Activated gamma-delta T cell treated with Interleukin-2 at 50 U/mL for 16 hours (primary cell): ENCODE data around the gene SNAP91.
"Not testable (repeated sequence)": the region's sequence is repeated elsewhere in the genome, so short reads cannot be mapped to it uniquely, and the experiment has no call there.

Source experiments
- DNase-seq: peaks from one replicate; pipeline ENCODE4 v3.0.0-alpha.2; 2020

Gene SNAP91

DNA sequence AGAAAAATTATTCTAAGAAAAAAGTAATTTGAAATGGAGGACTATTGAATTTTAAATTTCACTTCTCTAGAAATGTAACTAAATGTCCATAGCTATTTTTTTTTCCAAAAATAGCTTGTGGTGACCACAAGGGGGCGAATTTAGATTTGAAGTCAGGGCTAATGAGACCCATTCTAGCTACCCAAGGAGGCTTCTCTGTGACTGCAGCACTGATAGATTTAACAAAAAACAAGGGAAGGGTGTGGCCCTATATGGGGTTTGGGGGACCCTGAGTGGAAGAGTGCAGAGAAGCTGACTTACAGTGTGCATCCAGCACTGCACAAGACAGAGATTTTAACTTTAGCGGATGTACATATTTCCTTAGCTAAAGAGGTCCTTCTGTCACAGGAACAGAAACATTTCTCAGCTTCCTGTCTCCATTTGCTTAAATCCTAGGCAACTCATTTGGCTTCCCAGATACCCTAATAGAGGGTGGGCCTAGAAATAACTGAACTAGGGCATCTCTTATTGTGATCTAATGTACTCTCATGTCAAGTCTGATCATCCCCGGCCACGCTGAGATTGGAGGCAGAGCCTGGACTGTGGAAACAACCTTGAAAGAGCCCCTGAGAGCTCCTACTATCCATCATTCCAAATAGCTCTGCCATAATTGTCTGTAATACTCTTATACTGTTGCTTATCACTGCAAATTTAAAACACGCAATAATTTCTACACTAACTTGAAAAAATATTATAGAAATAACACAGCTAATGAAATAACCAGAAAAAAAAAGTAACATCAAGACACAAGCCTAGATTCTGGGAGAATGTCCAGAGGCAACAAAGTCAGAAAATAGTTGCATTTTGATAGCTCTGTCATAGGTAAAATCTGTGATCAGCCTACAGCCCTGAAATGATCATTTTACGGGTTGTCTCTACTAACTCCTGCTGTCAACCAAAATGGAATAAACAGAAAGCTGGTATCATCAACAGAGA, 93.6 kb downstream of the SNAP91 start:
- no peak for DNase-seq

- no peak for DNase-seq
These were observed 95.5 kb downstream of the SNAP91 start for GRCh38 chr6:83613378-83613777.

- no peak for DNase-seq
These were observed 99.7 kb downstream of the SNAP91 start for GRCh38 chr6:83609248-83609647.

DNA sequence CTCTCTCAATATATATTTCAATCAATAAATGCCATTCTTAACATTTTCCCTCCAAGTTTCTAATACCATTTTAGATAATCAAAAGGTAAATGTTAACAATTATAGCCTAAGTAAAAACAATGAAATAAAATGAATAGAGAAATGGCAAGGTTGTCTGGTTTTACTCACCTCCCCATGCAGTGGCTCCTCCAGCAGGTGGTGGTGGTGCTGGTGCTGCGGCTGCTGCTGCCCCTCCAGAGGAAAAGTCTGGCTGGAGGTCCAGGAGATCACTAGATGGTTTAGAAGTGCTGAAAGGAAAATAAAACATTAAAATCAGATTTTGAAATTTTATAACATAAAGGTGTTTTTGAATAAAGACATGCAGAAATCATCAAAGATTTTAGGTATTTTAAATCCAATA, 103.4 kb downstream of the SNAP91 start:
- no peak for DNase-seq

DNA sequence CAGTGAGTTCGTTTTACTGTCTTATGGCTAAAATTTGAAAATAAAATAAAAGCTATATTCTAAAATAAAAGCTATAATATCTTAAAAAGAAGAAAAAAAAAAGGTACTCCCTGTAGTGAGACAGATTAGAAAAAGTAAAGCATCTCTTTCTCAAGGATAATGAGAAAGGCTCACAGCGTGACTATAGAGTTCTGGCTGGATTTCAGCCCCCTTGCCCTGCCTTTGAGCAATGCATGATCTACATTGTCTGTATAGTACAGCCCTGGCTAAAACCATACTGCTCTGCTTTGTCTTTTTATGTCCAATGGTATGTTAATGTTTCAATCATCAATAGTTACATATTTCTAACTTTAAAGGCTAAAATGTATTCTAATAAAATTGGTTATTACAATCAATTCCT, 105.3 kb downstream of the SNAP91 start:
- no peak for DNase-seq

GRCh38 chr6:83601119-83601518, 107.8 kb downstream of the SNAP91 start:
- no peak for DNase-seq

- DNase-seq: no peak
These were observed 108.4 kb downstream of the SNAP91 start for GRCh38 chr6:83600459-83600858.

DNA sequence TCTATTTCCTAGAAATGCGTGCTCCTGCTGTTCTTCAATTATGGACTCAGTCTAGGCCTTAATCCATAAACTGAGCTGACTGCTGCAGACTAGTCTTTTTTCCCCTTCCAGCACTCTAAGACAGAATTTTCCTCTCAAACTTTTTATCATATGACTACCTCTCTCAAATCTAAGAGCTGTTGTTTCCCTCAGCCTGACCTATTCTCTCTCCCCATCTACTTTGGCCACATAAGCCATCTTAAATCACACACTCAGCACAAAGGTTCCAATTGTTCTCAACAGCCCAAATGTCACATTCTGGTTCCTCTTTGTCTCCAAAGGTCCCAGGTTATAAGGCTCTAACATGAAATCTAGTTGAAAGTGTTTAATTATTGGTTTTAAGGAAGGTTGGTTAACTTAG, 111.4 kb downstream of the SNAP91 start:
- DNase-seq: no peak

- DNase-seq: no peak
These were observed 111.8 kb downstream of the SNAP91 start for GRCh38 chr6:83597051-83597450.

DNA sequence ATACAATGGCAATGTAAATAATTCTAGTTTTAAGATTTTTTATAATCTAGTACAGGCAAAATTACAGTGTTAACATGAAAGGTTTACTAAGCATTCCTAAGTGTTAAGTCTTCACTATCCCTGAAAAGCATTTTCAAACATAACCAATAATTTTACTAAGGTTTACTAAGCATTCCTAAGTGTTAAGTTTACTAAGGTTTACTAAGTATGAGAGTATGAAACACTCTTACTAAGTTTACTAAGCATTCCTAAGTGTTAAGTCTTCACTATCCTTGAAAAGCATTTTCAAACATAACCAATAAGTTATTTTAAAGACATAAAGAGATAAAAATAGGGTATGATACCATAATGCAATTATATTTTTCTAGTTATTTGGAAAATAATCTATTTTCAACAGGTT, 114.0 kb downstream of the SNAP91 start:
- DNase-seq: no peak

DNA sequence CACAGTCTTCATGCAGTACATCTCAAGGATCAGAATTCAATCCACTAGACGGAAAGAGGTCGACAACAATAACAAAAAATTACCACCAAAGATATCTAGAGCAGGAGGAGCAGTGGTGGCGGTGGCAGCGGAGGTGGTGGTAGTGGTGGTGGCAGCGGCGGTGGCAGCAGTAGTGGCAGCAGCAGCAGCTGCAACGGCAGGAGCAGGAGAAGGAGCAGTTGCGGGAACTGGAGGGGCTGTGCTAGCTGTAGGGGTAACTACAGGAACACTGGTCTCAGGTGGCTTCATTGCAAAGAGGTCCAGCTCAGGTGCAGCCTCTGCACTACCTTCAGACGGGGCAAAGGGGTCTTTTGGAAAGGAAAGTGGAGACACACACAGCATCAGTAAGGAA, 115.5 kb downstream of the SNAP91 start:
- no peak for DNase-seq

DNA sequence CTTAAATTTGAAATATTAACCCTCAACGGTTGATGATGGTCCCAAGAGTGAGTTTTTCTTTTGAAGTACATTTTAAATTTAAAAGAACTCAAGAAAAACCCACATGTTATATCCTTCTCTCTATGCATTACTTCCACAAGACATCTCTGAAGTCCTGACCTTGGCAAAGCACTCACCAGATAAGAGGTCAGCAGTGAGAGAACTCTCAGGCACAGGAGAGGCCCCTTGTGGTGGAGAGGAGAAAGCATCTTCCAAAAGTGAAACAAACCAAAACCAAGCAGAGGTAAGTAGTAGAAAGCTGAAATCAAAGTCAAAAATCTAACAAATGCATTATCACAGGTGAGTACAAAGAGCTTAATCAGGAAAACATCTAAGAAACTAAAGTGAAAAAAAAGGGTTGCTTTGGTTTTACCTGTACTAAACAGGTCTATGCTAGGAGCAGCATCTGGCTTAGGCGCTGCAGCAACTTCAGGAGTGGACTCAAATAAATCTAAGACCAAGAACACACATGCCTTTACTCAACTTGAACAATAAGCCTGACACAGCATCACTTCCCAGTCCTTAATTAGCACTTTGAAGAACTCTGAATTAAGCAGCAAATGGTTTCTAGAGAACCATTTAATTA, 116.0 kb downstream of the SNAP91 start:
- DNase-seq: no peak

DNA sequence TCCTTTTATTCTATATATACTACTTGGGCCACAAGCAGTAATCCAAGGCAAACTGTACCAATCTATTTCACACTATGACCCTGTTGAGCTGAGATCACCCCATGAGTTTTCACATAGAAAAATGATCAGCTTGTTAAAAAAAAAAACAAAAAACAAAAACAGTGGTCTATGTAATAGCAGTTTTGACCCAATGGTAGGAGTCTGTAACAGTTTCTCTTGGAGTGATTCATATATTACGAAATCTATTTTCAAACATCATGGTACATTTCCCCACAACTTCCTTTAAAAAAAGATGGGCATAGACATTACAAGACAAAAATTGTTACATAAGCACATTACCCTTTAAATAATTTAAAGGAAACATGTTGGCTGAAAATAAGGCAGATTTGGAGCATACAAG, 118.5 kb downstream of the SNAP91 start:
- no peak for DNase-seq

GRCh38 chr6:83589076-83589475, 119.8 kb downstream of the SNAP91 start:
- no peak for DNase-seq

DNA sequence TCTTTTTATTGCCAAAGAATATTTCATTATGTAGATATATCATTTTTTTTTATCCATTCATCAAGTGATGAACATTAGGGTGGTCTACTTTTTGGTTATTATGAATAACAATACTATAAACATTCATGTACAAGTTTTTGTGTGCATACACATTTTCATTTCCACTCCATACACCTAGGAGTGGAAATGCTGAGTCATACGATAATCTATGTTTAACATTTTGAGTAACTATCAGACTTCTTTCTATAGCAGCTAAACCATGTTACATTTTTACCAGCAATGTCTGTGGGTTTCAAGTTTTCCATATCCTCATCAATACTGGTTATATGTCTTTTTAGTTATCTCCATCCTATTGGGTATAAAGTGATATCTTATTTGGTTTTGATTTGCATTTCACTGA, 130.8 kb downstream of the SNAP91 start:
- no peak for DNase-seq

- no peak for DNase-seq
These were observed 134.1 kb downstream of the SNAP91 start for GRCh38 chr6:83574783-83575182.

DNA sequence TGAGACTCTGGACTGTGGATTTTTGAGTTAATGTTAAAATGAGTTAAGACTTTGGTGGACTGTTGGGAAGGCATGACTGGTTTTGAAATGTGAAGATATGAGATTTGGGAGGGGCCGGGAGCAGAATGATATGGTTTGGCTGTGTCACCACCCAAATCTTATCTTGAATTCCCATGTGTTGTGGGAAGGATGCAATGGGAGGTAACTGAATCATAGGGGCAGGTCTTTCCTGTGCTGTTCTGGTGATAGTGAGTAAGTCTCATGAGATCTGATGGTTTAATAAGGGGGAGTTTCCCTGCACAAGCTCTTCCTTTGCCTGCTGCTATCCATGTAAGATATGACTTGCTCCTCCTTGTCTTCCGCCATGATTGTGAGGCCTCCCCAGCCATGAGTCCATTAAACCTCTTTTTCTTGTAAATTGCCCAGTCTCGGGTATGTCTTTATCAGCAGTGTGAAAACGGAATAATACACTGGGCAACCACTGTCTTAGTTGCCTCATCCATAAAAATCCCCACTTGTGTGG, 137.2 kb downstream of the SNAP91 start:
- DNase-seq: not testable (repeated sequence)

- no peak for DNase-seq
These were observed 149.9 kb downstream of the SNAP91 start for GRCh38 chr6:83558975-83559374.

- no peak for DNase-seq
These were observed 152.0 kb downstream of the SNAP91 start for GRCh38 chr6:83556871-83557270.

DNA sequence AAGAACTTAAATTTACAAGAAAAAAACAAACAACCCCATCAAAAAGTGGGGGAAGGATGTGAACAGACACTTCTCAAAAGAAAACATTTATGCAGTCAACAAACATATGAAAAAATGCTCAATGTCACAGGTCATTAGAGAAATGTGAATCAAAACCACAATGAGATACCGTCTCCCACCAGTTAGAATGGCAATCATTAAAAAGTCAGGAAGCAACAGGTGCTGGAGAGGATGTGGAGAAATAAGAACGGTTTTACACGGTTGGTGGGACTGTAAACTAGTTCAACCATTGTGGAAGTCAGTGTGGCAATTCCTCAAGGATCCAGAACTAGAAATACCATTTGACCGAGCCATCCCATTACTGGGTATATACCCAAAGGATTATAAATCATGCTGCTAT, 157.2 kb downstream of the SNAP91 start:
- DNase-seq: not testable (repeated sequence)

DNA sequence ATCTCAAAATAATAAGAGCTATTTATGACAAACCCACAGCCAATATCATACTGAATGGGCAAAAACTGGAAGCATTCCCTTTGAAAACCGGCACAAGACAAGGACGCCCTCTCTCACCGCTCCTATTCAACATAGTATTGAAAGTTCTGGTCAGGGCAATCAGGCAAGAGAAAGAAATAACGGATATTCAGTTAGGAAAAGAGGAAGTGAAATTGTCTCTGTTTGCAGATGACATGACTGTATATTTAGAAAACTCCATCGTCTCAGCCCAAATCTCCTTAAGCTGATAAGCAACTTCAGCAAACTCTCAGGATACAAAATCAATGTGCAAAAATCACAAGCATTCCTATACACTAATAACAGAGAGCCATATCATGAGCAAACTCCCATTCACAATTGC, 158.4 kb downstream of the SNAP91 start:
- DNase-seq: not testable (repeated sequence)

GRCh38 chr6:83546636-83547035, 162.3 kb downstream of the SNAP91 start:
- DNase-seq: no peak

- DNase-seq: no peak
These were observed 169.2 kb downstream of the SNAP91 start for GRCh38 chr6:83539678-83540077.
